Mammary epithelial cell (primary cell): ENCODE measurements around the gene PFN3.

Experiments
- CTCF ChIP-seq, 2 donors: IDR thresholded peaks in 1 of 2; conservative IDR thresholded peaks in 1 of 2; 2 replicates each; pipeline ENCODE4 v1.5.1; 2011 to 2012; ENCODE audit warnings: inconsistent platforms in 2 of 2, low read length in 2 of 2, mild to moderate bottlenecking in 2 of 2, control low read depth in 1 of 2, low read depth in 1 of 2; ENCODE audit not compliant: insufficient read depth in 1 of 2; ENCODE audit errors: extremely low read depth in 1 of 2
- EZH2 ChIP-seq: IDR thresholded peaks from 2 replicates; pipeline ENCODE4 v1.6.1; 2012; ENCODE audit warnings: low read length, inconsistent platforms, borderline replicate concordance

GRCh38 chr5:177447611-177448243 lies 47.3 kb upstream of the PFN3 start:
- TF ChIP-seq CTCF (conservative IDR thresholded peaks at IDR 0.05 in 1 of 2, IDR thresholded peaks at IDR 0.05 in 1 of 2; ENCODE audit: extremely low read depth in 1 of 2, insufficient read depth in 1 of 2, low read depth in 1 of 2, low read length in 2 of 2) (no peak), EZH2 (no peak)
